DMS153 (cell line): Measurements from ENCODE around the gene NPS.

ENCODE experiments used
- DNase-seq: peaks from one replicate; lab custom pipeline; 2025; lab: John Stamatoyannopoulos, UW

Gene NPS

DNA sequence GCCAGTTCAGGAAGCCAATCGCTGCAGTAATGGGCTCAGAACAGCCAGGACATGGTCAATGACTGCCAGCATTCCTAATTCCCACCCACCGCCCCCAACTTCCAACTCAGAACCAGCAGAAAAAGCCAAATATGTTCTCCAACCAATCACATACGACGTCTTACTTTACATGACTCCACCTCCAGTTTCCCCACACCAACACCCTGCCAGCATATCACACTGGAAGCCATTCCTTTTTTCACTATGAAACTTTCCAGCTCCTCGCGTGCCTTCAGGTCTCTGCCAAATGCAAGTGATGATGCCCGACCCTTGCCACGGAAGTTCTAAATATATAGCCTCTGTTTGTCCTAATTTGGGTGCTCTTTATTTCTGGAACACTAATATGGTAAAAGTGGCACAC is 12.5 kb downstream of the NPS start:
- no peak for DNase-seq

- no peak for DNase-seq
Observed at GRCh38 chr10:127563718-127564553, 14.8 kb downstream of the NPS start.

- no peak for DNase-seq
Observed at GRCh38 chr10:127564644-127565043, 15.5 kb downstream of the NPS start.

GRCh38 chr10:127565583-127565982 is 16.5 kb downstream of the NPS start:
- no peak for DNase-seq

DNA sequence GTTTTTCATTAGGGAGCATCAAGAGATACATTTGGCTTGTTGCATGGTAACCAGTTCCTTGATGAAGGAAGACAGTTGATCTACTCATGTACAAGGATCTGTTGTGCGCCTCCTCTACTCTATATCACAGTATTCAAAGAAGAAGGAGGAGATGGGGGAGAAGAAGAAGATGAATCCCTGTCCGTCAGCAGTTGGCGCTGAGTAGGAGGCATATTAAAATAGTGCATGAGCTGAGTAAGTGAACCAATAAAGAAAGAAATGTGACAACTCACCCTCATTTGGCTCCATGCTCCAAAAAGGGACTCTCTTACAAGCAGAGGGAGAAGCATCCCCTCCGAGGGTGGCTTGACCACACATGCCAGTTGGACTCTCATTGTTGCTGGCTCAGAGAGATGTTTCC is 20.1 kb downstream of the NPS start:
- no peak for DNase-seq

DNA sequence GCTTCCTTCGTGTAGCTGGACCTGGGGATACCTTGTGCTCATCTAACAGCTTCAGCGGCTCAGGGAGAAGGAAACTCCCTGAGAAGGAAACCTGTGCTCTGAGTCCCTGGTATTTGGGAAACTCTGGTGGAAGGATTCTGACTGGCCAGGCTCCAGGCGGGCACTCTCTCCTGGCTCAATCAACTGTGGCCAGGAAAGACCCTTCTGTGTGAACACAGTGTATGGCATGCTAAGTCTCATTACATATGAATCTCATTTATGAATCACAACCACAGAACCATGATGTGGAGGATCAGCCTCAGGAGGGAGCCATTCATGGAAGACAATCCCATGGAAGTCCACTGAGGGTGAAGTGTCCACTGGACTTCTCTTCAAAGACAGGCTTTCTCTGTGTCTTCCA is 20.9 kb downstream of the NPS start:
- DNase-seq, result no peak

DNA sequence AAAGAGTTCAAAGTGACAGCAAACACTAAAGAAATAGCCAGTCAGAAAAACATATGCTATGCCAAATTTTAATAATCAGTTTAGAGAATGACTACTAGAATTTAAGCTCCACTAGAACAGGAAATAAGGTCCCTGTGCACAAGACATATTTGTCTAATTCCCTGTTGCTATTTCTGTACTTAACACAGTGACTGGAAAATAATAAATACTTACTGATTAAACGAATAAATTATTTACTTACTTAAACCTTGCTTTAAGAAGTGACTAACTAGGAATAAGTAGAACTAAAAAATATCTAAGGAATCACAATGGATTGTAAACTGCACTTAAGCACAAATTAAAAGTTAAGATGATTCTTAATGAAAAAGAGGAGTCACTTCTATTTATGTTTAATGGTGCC is 22.3 kb downstream of the NPS start:
- DNase-seq, result no peak

- no peak for DNase-seq
Observed at GRCh38 chr10:127576051-127576450, 26.9 kb downstream of the NPS start.

- no peak for DNase-seq
Observed at GRCh38 chr10:127576740-127577161, 27.6 kb downstream of the NPS start.

GRCh38 chr10:127577376-127578258 is 28.5 kb downstream of the NPS start:
- DNase-seq, result peak; percentile 3

DNA sequence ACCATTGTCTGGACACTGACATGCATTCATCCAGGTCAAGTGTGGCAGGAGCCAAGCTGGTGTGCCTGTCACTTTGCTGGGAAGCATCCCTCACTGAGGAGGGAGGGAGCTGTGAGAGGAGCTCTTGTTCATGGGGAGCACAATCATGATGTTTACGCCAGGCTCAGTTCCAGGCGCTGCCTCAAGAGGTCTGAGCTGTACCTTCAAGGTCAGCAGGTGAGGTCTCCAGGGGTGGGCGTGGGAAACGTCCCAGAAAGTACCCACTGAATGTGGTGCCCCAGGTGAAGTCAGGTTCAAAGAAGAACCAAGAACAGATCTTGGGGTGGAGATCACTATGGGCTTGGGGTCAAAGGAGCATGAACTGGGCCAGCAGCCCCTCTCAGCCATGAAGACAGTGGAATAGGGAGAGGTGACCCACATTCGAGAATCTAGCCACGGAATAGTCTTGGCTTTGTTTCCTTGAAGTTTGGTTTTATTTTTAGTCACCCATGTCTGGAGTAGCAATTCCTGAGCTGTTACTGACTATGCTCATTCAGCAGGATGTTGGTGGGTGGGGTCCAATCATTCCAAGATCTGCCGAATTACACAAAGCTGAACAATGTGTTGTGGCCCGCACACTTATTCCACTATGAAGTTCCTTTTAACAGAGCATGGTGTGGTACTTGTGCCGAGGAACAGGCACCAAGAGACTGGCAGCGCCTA is 29.3 kb downstream of the NPS start:
- no peak for DNase-seq

DNA sequence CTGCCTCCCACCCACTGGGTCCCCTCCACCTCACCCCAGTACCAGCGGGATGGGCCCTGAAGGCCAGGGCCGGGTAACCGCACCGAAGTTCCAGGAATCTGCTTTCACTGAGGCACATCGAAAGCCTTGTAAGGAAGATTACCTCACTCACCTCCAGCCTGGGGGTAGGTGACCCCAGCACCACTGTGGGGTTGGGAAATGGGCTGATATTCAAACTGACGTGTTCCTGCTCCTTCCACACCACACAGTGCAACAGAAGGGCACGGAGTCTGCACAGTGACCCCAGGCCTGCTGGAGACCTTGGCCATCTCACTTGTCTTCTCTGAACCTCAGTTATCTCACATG is 29.8 kb downstream of the NPS start:
- DNase-seq, result no peak

DNA sequence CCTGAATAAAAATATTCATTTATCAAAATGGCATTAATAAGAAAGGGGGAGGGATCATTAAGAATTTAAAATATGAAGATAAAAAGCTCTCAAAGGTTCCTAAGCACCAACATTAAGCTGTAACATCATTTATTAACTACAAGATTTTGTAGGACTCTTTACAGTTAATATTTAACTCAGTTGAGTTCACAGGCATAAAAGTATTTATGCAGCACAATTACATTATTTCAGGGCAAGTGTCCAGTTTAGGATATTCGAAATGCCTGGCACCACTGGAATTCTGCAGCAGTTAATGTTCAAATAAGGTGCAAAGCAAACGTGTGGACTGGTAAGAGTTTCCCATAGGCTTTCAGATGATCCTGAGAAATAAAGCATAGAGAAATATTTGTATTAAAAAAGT is 30.5 kb downstream of the NPS start:
- DNase-seq, result no peak

GRCh38 chr10:127580822-127581221 is 31.7 kb downstream of the NPS start:
- no peak for DNase-seq

GRCh38 chr10:127585519-127586023 is 36.5 kb downstream of the NPS start:
- DNase-seq, result no peak

DNA sequence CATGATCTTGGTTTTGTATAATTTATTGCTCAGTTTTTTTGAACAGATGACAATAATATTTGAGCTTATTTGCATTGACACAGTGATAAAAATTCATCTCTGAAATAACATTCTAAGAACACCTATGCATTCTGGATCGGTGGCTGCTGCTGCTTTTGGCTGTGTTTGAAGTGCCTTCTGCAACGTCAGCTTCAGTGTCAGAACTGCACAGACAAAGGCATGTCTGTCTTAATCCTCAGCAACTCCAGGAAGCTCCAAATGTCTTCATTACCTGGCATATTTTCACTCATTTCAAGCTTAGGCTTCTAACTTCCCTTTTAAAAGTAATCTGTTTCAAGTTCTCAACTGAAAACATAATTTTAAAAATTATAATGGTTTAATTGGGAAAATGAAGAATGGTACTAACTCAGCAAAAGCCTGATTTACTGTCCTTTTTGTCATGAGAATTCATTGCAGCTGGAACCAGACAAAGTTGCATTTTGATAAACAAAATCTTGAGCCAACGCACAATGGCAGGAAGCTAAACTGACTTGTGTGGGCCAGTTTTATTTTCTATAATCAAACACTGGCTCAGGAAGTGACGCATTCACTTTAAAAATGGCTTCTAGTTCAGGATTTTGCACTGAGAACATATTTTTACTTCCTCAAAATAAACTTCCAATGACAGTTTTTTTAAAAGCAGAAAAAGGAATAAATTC is 38.7 kb downstream of the NPS start:
- no peak for DNase-seq

GRCh38 chr10:127592586-127592985 is 43.5 kb downstream of the NPS start:
- no peak for DNase-seq

DNA sequence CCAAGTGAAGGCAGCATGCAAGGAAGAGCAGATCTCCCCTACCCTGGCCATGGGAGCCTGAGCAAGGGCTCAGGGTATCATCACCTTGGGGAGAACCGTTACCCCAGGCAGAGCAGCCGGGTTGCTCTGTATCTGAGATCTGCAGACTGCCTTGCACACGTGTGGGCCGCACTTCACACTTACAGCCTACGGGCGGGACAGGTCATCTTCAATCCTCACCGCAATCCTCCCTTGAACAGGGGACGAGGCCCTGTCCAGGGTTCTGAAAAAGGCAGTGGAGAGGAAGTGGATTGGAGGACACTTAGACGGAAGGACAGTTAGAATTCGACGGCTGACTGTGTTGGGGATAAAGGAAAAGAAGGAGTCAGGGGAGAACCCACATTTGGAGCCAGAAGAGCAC is 51.4 kb downstream of the NPS start:
- DNase-seq, result no peak
